GM21390 (cell line): ENCODE results near the gene NF1.
"Not testable (repeated sequence)": the region's sequence is repeated elsewhere in the genome, so short reads cannot be mapped to it uniquely, and the experiment has no call there.

Source experiments
- ATAC-seq: cut with Tn5 transposase; IDR thresholded peaks from one replicate; pipeline ENCODE4 v1.9.1; 2021; ENCODE audit not compliant: unreplicated experiment

Gene NF1

DNA sequence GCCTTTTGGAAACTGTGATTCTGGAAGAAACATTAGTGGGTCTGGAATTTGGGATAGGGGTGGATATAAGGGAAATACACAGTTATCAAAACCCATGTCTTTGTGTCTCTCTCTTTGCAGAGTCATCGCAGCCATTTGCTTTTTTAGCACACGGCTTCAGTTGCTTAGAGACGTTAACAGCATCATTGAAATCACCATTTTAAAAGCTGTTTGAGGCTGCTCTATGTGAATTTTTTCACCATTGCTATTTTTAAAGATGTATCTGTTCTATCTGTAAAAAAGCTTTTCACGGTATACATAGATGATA lies 155.0 kb downstream of the NF1 start:
- ATAC-seq, result no peak

DNA sequence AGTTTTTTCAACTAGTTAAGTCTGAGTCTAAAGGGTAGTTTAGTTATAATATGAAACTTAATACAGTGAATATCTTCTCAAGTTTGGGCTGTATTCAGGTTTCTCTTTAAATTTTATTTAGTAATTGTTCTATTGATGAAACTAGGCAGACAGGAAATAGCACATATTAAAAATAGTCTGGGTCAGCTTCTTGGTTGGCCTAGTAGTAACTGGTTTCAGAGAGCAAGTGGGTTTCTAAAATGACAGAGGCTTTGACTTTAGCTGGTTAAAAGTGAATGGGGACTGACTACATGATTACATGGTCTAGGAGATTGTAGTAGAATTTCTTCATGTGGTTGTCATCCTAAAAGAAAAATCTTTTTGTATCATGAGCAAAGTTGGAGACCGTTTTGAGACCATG lies 155.5 kb downstream of the NF1 start:
- no peak for ATAC-seq

DNA sequence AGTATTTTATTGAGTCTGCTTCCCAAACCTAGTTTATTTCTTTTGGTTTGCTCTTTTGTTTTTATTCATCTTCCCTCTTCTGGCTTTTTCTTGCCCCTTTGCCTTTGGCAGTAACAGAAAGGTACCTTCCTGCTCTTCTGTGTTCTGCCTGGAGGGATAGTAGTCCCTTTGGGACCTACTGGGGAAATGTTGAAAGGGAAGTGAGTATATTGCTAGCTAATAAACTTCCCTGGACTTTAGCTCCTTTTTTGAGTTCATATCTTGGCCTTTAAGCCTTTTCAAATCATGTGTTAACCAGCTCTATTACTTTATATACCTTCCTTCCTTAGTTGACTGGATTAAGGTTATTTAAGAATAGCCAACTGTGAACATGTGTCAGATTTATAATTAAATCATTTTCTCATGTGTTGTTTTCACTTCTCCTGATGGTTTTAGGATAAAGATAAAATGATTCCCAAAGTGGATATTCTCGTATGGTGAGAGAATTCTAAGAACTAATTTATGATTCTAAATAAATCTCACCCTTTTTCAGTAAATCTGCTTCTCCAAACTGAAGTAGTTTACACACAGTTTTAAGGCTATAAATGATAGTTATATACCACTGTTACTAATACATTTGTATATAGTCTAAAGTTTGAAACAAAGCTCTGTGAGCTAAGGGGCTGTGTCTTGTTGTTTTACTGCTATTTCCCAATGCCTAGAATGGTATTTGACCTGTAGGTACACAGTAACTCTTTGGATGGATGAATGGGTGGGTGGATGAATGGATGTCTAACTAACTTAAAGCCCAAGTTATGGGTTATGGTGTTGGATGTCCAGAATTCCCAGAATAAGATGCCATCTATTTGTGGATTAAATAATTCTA lies 156.6 kb downstream of the NF1 start:
- ATAC-seq, result no peak

- ATAC-seq, result no peak
These were observed 157.2 kb downstream of the NF1 start for GRCh38 chr17:31251970-31252328.

DNA sequence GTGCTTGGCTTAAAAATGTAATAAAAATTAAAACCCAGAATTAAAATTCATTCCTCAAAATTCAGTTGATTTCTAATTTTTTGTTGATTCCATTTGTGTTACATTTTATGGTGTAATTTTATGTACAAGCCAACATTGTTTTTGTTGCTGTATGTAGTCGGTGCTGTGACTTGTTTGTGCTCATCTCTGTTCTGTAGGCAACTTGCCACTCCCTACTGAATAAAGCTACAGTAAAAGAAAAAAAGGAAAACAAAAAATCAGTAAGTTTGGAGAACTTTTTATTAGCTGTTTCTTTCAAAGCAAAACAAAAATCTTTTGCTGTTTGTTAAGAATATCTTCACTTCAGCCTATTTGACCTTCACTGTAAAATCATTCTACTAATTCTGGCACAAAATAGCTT lies 158.0 kb downstream of the NF1 start:
- no peak for ATAC-seq

DNA sequence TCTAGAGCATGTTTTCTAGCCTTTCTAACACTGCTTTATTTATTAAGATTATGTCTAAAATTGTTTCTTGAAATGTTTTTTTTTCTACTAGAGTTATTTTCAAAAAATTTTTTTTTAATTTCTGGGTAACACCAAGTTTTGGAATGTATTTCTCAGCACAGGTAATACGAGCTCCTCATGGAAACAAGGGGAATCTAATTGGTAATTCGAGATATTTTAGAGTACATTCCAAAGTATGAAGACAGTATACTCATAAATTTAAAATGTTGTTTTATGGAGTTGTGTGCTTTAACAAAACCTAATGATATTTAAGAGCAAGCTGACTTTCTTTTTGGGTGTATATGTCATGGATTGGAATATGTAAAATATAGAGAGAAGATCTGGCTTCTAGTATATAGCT lies 159.9 kb downstream of the NF1 start:
- ATAC-seq, result no peak

DNA sequence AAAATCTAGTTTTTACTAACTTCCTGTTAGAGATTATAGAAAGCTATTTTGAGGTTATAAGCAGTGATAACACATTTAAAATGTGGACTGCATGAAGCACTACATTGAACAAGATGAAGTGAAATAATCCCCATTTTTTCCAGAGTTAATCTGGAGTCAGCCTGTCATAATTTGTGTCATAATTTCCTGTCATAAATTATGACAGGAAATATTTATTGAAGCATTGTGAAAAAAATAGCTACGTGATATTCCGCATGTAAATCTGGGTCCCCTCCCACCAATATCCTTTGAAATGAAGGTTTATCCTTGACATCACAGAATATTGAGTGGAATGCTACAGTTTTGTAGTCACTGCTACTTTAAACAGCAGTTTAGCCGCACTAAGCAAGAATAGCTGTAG lies 162.2 kb downstream of the NF1 start:
- no peak for ATAC-seq

DNA sequence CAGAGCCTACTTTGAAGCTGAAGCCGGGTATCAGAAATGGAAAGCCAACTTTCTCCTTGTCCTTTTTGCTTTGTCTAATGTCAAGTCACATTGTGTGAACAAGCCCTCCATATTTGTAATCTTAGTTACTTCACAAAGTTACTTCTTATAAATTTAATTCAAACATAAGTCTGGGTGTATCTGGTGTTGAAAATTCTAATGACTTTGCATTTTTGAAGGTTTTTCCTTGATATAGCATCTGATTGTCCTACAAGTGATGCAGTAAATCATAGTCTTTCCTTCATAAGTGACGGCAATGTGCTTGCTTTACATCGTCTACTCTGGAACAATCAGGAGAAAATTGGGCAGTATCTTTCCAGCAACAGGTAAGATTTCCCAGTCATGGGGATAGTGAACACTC lies 165.4 kb downstream of the NF1 start:
- ATAC-seq, result no peak

DNA sequence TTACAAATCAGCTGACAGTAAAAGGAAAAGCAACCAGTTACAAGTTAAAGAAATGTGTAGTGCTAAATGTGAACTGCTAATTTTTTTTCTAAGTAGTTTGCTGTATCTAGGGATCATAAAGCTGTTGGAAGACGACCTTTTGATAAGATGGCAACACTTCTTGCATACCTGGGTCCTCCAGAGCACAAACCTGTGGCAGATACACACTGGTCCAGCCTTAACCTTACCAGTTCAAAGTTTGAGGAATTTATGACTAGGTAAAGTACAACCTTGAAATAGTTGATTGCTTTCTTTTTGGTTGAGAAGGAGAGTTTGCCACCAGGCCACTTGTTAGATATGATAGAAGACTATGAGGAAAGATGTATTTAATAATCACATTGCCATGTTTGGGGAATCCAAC lies 166.8 kb downstream of the NF1 start:
- ATAC-seq, result no peak

GRCh38 chr17:31262923-31263322 lies 168.1 kb downstream of the NF1 start:
- ATAC-seq, result not testable (repeated sequence)

GRCh38 chr17:31266042-31266441 lies 171.3 kb downstream of the NF1 start:
- no peak for ATAC-seq

DNA sequence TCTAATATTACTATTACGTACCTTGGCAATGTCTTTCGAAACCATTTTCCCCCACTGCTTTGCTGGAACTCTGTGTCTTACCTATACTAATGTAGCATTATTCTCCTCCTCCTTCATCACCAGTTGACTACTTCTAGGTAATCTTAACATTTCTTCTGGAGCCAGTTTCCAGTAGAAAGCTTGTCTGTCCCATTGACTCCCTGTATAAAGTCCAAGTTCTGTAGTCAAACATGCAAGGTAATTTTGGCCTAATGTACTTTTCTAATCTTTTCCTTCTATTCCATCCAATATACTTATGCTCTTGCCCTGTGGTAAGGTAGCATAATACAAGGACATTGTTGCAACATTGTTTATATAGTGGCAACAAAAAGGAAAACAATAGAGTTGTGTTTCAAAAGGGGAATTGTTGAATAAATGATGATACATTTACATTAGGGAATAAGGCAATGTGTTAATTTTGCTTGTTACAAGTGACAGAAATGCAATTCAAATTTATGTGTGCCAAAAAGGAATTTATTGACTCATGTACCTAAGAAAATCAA lies 174.3 kb downstream of the NF1 start:
- ATAC-seq, result no peak

GRCh38 chr17:31269578-31269983 lies 174.8 kb downstream of the NF1 start:
- ATAC-seq, result no peak

DNA sequence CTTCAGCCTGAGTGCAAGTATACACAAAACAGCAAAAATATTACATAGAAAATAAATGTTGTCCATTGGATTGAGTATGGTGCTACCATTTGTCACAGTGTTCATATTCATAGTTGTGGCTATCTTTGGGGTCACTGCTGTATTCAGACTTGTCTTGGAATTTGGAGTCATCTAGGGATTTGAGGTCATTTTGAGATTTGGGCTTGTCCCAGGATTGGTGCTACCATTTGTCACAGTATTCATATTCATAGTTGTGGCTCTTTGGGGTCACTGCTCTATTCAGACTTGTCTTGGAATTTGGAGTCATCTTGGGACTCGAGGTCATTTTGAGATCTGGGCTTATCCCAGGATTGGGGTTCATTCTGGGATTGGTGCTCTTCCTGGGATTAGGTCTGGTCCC lies 177.5 kb downstream of the NF1 start:
- ATAC-seq, result no peak

- ATAC-seq, result no peak
These were observed 178.0 kb downstream of the NF1 start for GRCh38 chr17:31272803-31273202.

DNA sequence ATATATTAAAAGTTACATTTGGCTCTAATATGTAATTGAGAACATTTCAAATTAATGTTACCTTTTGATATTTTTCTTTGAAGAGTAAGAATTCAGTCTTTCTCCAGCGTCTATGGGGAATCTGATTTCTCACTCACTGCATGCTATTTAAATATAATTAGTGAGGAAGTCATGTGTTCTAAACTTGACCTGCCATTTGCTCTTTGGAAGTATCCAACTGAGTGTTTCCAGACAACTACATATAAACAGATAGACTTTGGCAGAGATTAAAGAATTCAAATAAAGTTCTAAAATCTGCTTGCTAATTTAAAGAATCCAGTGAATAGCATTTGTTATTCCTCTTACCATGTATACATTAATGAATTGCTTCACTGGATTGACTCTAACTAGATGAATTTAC lies 178.7 kb downstream of the NF1 start:
- ATAC-seq, result no peak

DNA sequence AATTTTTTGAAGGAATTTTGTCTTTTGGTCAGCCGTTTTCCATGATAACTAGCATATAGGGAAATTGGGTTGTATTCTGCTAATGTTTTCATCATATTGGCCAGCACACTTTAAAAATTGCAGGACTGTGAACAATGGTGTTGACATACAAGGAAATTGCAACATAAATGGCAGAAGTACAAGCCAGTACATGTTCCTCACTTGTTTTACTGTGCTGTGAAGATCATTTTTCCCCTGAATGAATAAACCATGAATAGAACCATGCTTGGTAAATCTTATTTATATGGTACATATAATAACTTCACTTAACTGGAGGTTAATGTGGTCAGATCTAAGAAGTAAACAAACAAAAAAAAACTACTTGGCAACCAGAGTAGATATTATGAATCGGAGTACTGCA lies 179.5 kb downstream of the NF1 start:
- ATAC-seq, result no peak

DNA sequence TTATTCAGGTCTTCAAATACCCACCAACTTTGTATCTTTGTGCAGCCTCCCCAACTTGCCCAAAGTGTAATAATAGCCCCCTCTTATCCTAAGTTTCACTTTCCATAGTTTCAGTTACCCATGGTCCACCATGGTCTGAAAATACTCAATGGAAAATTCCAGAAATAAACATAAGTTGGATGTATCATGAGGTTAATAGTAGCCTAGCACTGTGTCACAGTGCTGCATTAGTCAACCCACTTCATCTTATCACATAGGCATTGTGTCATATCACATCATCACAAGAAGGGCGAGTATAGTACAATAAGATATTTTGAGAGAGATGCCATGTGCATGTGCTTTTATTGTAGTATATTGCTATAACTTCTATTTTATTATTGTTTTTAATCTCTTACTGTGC lies 180.3 kb downstream of the NF1 start:
- no peak for ATAC-seq

DNA sequence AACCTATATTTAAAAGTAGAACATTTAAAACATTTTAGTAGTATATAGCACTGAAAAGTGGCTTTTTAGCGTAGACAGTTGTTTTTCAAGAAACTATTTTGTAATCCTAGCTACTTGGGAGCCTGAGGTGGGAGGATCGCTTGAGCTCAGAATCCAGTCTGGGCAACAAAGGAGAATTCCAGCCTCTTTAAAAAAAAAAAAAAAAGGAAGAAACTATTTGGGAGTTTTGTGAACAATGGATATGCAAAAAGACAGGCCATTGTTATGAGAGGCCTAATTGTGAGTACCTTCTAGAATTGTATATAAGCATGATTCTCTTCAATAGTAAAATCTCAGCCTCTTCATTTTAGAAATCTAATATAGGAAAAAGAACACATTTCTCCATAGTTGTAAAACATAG lies 184.6 kb downstream of the NF1 start:
- no peak for ATAC-seq

DNA sequence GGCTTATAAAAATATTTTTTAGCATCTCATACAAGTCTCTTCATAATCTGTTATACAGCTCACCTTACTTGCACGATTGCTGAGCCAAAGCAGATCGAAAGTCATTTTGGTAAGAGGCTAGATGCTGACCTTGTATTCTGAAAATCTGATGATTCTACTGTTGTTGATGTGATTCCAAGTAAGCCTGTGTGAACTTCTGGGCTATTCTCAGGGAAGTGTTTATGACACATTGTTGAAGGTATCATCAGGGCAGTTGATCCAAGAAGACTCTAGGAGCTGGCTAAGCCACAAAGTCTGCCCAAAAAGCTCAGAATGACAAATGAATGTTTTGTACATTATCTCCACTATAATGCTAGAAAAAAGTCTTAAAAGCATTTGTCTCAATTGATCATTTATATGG lies 186.3 kb downstream of the NF1 start:
- no peak for ATAC-seq

DNA sequence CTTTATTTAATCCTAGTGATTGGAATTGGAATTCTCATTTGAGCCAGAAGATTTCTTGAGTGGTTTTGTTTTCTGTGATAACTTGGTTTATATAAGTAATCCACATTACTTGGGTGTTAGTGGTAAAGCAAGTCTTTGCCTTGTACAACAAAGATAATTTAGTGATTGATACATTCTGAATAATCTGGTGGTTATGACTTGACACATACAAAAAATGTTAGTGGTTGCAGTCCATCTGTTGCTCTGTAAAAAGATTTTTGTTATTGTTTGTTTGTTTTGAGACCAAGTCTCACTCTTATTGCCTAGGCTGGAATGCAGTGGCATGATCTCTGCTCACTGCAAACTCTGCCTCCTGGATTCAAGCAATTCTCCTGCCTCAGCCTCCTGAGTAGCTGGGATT lies 189.1 kb downstream of the NF1 start:
- no peak for ATAC-seq

DNA sequence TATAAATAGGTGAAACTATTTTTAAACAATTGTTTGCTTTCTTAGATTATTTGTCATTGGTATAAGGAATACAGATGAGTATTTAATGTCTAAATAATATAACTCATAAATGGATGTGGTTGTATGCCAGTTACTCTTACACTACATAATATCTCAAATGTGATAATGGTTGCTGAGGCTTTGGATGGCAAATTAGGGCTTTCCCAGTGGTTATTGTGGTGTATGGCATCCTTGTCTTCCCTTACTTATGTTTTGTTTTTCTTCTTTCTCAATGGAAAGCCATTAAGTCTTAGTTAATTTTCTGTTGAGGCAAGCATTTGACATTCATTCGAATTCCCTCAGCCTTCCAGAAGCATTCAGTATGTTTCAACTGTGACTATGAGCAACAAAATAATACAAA lies 191.8 kb downstream of the NF1 start:
- no peak for ATAC-seq

DNA sequence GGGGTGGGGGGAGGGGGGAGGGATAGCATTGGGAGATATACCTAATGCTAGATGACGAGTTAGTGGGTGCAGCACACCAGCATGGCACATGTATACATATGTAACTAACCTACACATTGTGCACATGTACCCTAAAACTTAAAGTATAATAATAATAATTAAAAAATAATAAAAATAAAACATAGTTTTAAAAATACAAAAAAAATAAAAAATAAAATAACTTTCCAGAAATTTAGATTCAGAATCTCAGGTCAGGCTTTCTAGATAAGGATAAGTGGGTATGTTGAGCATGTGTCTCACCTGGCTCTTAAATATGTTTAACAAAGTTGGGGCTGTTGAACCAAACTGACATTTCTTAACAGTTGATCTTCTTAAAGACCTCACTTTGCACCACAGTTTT lies 193.2 kb downstream of the NF1 start:
- not testable (repeated sequence) for ATAC-seq
